HEK293T (cell line): Measurements from ENCODE around the gene PACRG.

Source experiments
- BHLHE40 ChIP-seq: fragments of 450-650 bp; IDR thresholded peaks from 2 replicates; pipeline ENCODE4 v1.6.1; 2016; ENCODE audit warnings: mild to moderate bottlenecking, moderate library complexity, borderline replicate concordance
- CTBP1 ChIP-seq: fragments of 450-650 bp; IDR thresholded peaks from 2 replicates; pipeline ENCODE4 v1.6.1; 2016; ENCODE audit warnings: borderline replicate concordance
- ELF4 ChIP-seq: fragments of 450-650 bp; IDR thresholded peaks from 2 replicates; pipeline ENCODE4 v1.6.1; 2017; ENCODE audit warnings: antibody characterized with exemption
- FOXA1 ChIP-seq: fragments of 450-650 bp; IDR thresholded peaks from 2 replicates; pipeline ENCODE4 v1.6.1; 2016; ENCODE audit warnings: mild to moderate bottlenecking
- FOXK2 ChIP-seq: fragments of 450-650 bp; IDR thresholded peaks from 2 replicates; pipeline ENCODE4 v1.6.1; 2016; ENCODE audit warnings: mild to moderate bottlenecking
- FOXM1 ChIP-seq: fragments of 450-650 bp; IDR thresholded peaks from 2 replicates; pipeline ENCODE4 v1.6.1; 2017; ENCODE audit warnings: mild to moderate bottlenecking, borderline replicate concordance
- HDGF ChIP-seq: fragments of 450-650 bp; IDR thresholded peaks from 2 replicates; pipeline ENCODE4 v1.6.1; 2017; ENCODE audit warnings: antibody characterized with exemption, borderline replicate concordance
- L3MBTL2 ChIP-seq: fragments of 450-650 bp; conservative IDR thresholded peaks from 2 replicates; pipeline ENCODE4 v1.6.1; 2016; ENCODE audit warnings: mild to moderate bottlenecking
- LEF1 ChIP-seq: fragments of 450-650 bp; IDR thresholded peaks from 2 replicates; pipeline ENCODE4 v1.6.1; 2017; ENCODE audit warnings: mild to moderate bottlenecking, borderline replicate concordance
- NFRKB ChIP-seq: fragments of 450-650 bp; IDR thresholded peaks from 2 replicates; pipeline ENCODE4 v1.6.1; 2016; ENCODE audit warnings: mild to moderate bottlenecking, moderate library complexity
- SP1 ChIP-seq: fragments of 450-650 bp; IDR thresholded peaks from 2 replicates; pipeline ENCODE4 v1.6.1; 2017
- SUZ12 ChIP-seq: fragments of 450-650 bp; IDR thresholded peaks from 2 replicates; pipeline ENCODE4 v1.6.1; 2016; ENCODE audit warnings: mild to moderate bottlenecking
- TARDBP ChIP-seq: fragments of 450-650 bp; IDR thresholded peaks from 2 replicates; pipeline ENCODE4 v1.6.1; 2016
- ZNF384 ChIP-seq: fragments of 450-650 bp; IDR thresholded peaks from 2 replicates; pipeline ENCODE4 v1.6.1; 2016

DNA sequence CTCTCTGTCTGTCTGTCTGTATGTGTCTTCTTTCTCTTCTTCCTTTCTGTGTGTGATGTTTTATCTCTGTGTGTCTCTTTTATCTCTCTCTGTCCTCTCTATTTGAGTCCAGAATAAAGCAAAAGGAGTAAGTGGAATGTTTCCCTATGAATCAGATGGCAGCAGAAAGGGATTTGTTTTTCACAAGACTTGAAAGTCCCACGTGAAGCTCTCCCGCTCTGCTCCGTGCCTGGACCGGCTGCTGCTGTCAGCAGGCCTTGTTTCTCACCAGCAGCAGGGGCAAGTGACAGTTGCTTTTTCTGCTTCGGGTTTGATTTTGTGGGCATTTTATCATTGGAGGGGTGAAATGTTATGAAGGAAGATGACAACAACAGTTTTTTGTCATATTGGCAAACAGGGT, 212.7 kb downstream of the PACRG start:
- no peak for TF ChIP-seq SP1
- no peak for TF ChIP-seq FOXM1
- TF ChIP-seq ELF4 = no peak
- TF ChIP-seq ZNF384 = no peak
- TF ChIP-seq FOXA1 = no peak
- TF ChIP-seq BHLHE40 = no peak
- no peak for TF ChIP-seq HDGF
- no peak for TF ChIP-seq CTBP1
- TF ChIP-seq L3MBTL2 = no peak
- no peak for TF ChIP-seq TARDBP
- TF ChIP-seq FOXK2 = no peak
- no peak for TF ChIP-seq LEF1
- TF ChIP-seq SUZ12 = no peak
- no peak for TF ChIP-seq NFRKB
